Activated CD4-positive, alpha-beta T cell treated with anti-CD3 and anti-CD28 coated beads, Interleukin-2, amount 10 ng/mL, durations not matched to agents 7 days and 5 days (primary cell): ENCODE measurements around the gene RHBDL1. TPM values are rescaled to one million over a fixed set of nuclear protein-coding genes. Genes with fewer than 3 reads are reported as not detected.
"Not testable (repeated sequence)": the region's sequence is repeated elsewhere in the genome, so short reads cannot be mapped to it uniquely, and the experiment has no call there.

Experiments used
- CTCF ChIA-PET: fragments of 350-600 bp; sonication (Branson Sonifier 250); formaldehyde crosslinking; loops from one replicate; lab custom pipeline; 2021; ENCODE audit warnings: antibody characterized with exemption; lab: Charles Lee
- POLR2A ChIA-PET: fragments of 350-600 bp; sonication (Branson Sonifier 250); formaldehyde crosslinking; loops from one replicate; lab custom pipeline; 2021; ENCODE audit warnings: antibody characterized with exemption; lab: Charles Lee
- DNase-seq: peaks from one replicate; pipeline ENCODE4 v3.0.0-alpha.2; 2020
- H3K27ac Mint-ChIP-seq: one replicate; pipeline ENCODE4 v1.8.0; 2021; ENCODE audit warnings: mild to moderate bottlenecking, moderate library complexity, mixed read lengths
- H3K27me3 Mint-ChIP-seq: one replicate; pipeline ENCODE4 v1.8.0; 2021; ENCODE audit warnings: mixed read lengths
- H3K36me3 Mint-ChIP-seq: one replicate; pipeline ENCODE4 v1.8.0; 2021; ENCODE audit warnings: low read depth, mixed read lengths
- H3K4me1 Mint-ChIP-seq: one replicate; pipeline ENCODE4 v1.8.0; 2021; ENCODE audit warnings: mixed read lengths
- H3K4me3 Mint-ChIP-seq: one replicate; pipeline ENCODE4 v1.8.0; 2021; ENCODE audit warnings: mild to moderate bottlenecking, moderate library complexity, mixed read lengths
- H3K9me3 Mint-ChIP-seq: one replicate; pipeline ENCODE4 v1.8.0; 2021; ENCODE audit warnings: mixed read lengths
- total RNA-seq, 2 experiments: library from RNA; stranded (reverse); gene quantifications; one replicate each; pipeline ENCODE4 v1.2.3, GENCODE V29; 2021

Gene RHBDL1
- total RNA-seq, 2 experiments from 2014 or later, result 1.5 to 1.7 TPM

- H3K36me3 Mint-ChIP-seq, H3K4me1 Mint-ChIP-seq, H3K9me3 Mint-ChIP-seq, POLR2A ChIA-PET, H3K4me3 Mint-ChIP-seq, H3K27ac Mint-ChIP-seq: not testable (repeated sequence)
- DNase-seq, result peak; percentile 56
- peaks cover 37% of the 10 kb centered on the region for H3K27me3 Mint-ChIP-seq
- CTCF ChIA-PET, result interaction anchor here (0.9 to 2.3 kb wide), 15 partner anchors 8 to 390 kb away, joined by 3 to 12 read pairs (median 4); partner anchors contain the start of genes ANTKMT, CCDC78, CHTF18 and CIAO3
Measured at GRCh38 chr16:712740-713250, 37.3 kb downstream of the RHBDL1 start.

GRCh38 chr16:714079-714478, 38.6 kb downstream of the RHBDL1 start:
- H3K9me3 Mint-ChIP-seq, result no peaks in the 10 kb centered on the region
- no peaks in the 10 kb centered on the region for H3K36me3 Mint-ChIP-seq
- no peak overlapping the region for H3K27ac Mint-ChIP-seq
- CTCF ChIA-PET, result interaction anchor here (0.8 to 2.3 kb wide), 5 partner anchors 8 to 71 kb away, joined by 3 to 12 read pairs (median 3); partner anchors contain the start of genes CIAO3 and WDR24
- peaks cover 30% of the 10 kb centered on the region for H3K27me3 Mint-ChIP-seq
- POLR2A ChIA-PET, result no interaction called here
- DNase-seq, result no peak
- no peak overlapping the region for H3K4me3 Mint-ChIP-seq
- peaks cover 8% of the 10 kb centered on the region for H3K4me1 Mint-ChIP-seq

GRCh38 chr16:714558-715476, 39.3 kb downstream of the RHBDL1 start, which contains the start of gene METRN:
Gene METRN (plus strand): TSS chr16:715118. CDS start chr16:715290, 172 bp downstream.
- Mint-ChIP-seq H3K36me3 (no peaks in the 10 kb centered on the region), H3K9me3 (no peaks in the 10 kb centered on the region), H3K4me3 (peak within 1 kb of the TSS; percentile 13), H3K27ac (no peak within 1 kb of the TSS), H3K4me1 (peaks cover 9% of the 10 kb centered on the region), H3K27me3 (peaks cover 26% of the 10 kb centered on the region)
- ChIA-PET CTCF (interaction anchor here (0.6 to 1.3 kb wide), 5 partner anchors 8 to 70 kb away, joined by 3 read pairs; no protein-coding TSS in a partner anchor), POLR2A (interaction anchor here (1.0 kb wide), 1 partner anchor 73 kb away, joined by 3 read pairs; the partner anchor contains the start of genes CHTF18 and RPUSD1)
- peak; percentile 89 for DNase-seq

GRCh38 chr16:715477-716199, 40.2 kb downstream of the RHBDL1 start:
- Mint-ChIP-seq H3K27ac (no peak overlapping the region), H3K4me1 (peaks cover 17% of the 10 kb centered on the region), H3K36me3 (no peaks in the 10 kb centered on the region), H3K27me3 (peaks cover 24% of the 10 kb centered on the region), H3K9me3 (no peaks in the 10 kb centered on the region), H3K4me3 (peak overlapping the region; percentile 13)
- ChIA-PET POLR2A (interaction anchor here (1.0 kb wide), 1 partner anchor 73 kb away, joined by 3 read pairs; the partner anchor contains the start of genes CHTF18 and RPUSD1), CTCF (interaction anchor here (0.6 to 1.6 kb wide), 9 partner anchors 10 to 70 kb away, joined by 3 to 7 read pairs (median 3); partner anchors contain the start of genes CCDC78 and CIAO3)
- DNase-seq, result no peak

GRCh38 chr16:716200-716568, 40.7 kb downstream of the RHBDL1 start:
- peak overlapping the region; percentile 25 for H3K4me3 Mint-ChIP-seq

GRCh38 chr16:716768-717325, 41.4 kb downstream of the RHBDL1 start:
- ChIA-PET CTCF (interaction anchor here (1.3 to 1.6 kb wide), 4 partner anchors 9 to 69 kb away, joined by 4 to 7 read pairs (median 4); partner anchors contain the start of gene CCDC78), POLR2A (no interaction called here)
- no peak overlapping the region for H3K27ac Mint-ChIP-seq
- no peaks in the 10 kb centered on the region for H3K36me3 Mint-ChIP-seq
- peaks cover 21% of the 10 kb centered on the region for H3K27me3 Mint-ChIP-seq
- H3K4me3 Mint-ChIP-seq, result no peak overlapping the region
- peaks cover 18% of the 10 kb centered on the region for H3K4me1 Mint-ChIP-seq
- H3K9me3 Mint-ChIP-seq, result no peaks in the 10 kb centered on the region
- no peak for DNase-seq

More at GRCh38 chr16:716200-716568, 40.7 kb downstream of the RHBDL1 start:
- no peaks in the 10 kb centered on the region for H3K36me3 Mint-ChIP-seq
- CTCF ChIA-PET, result interaction anchor here (0.9 to 1.6 kb wide), 6 partner anchors 10 to 70 kb away, joined by 3 to 7 read pairs (median 4); partner anchors contain the start of genes CCDC78 and CIAO3
- peaks cover 23% of the 10 kb centered on the region for H3K27me3 Mint-ChIP-seq
- POLR2A ChIA-PET, result no interaction called here
- no peak overlapping the region for H3K27ac Mint-ChIP-seq
- peaks cover 17% of the 10 kb centered on the region for H3K4me1 Mint-ChIP-seq
- no peaks in the 10 kb centered on the region for H3K9me3 Mint-ChIP-seq
- DNase-seq, result no peak

- Mint-ChIP-seq H3K4me1 (peaks cover 19% of the 10 kb centered on the region), H3K36me3 (no peaks in the 10 kb centered on the region), H3K27me3 (peaks cover 19% of the 10 kb centered on the region), H3K4me3 (no peak overlapping the region), H3K27ac (no peak overlapping the region), H3K9me3 (no peaks in the 10 kb centered on the region)
- POLR2A ChIA-PET, result no interaction called here
- CTCF ChIA-PET, result interaction anchor here (1.6 kb wide), 1 partner anchor 68 kb away, joined by 7 read pairs; no protein-coding TSS in a partner anchor
- no peak for DNase-seq
Measured at GRCh38 chr16:717450-718245, 42.2 kb downstream of the RHBDL1 start.

GRCh38 chr16:718389-718788, 42.9 kb downstream of the RHBDL1 start:
- Mint-ChIP-seq H3K9me3 (no peaks in the 10 kb centered on the region), H3K4me3 (no peak overlapping the region), H3K27me3 (peaks cover 16% of the 10 kb centered on the region), H3K36me3 (no peaks in the 10 kb centered on the region), H3K4me1 (peaks cover 17% of the 10 kb centered on the region), H3K27ac (no peak overlapping the region)
- DNase-seq, result no peak
- ChIA-PET POLR2A (no interaction called here), CTCF (no interaction called here)

- Mint-ChIP-seq H3K27me3 (peaks cover 12% of the 10 kb centered on the region), H3K36me3 (no peaks in the 10 kb centered on the region), H3K27ac (no peak overlapping the region), H3K9me3 (no peaks in the 10 kb centered on the region), H3K4me1 (peaks cover 16% of the 10 kb centered on the region), H3K4me3 (no peak overlapping the region)
- CTCF ChIA-PET, result interaction anchor here (1.9 kb wide), 1 partner anchor 17 kb away, joined by 9 read pairs; no protein-coding TSS in a partner anchor
- DNase-seq, result no peak
- POLR2A ChIA-PET, result no interaction called here
Measured at GRCh38 chr16:718922-719321, 43.5 kb downstream of the RHBDL1 start.

- Mint-ChIP-seq H3K36me3 (no peaks in the 10 kb centered on the region), H3K4me3 (peak overlapping the region; percentile 68), H3K27me3 (peaks cover 10% of the 10 kb centered on the region), H3K27ac (peak overlapping the region; percentile 76), H3K4me1 (peaks cover 14% of the 10 kb centered on the region), H3K9me3 (no peaks in the 10 kb centered on the region)
- ChIA-PET POLR2A (interaction anchor here (1.0 kb wide), 1 partner anchor 84 kb away, joined by 3 read pairs; the partner anchor contains the start of gene METTL26), CTCF (interaction anchor here (0.6 to 2.2 kb wide), 5 partner anchors 8 to 897 kb away, joined by 3 to 9 read pairs (median 5); partner anchors contain the start of gene CIAO3)
- no peak for DNase-seq
Measured at GRCh38 chr16:719815-720446, 44.5 kb downstream of the RHBDL1 start.
